Activated CD4-positive, CD25-positive, alpha-beta regulatory T cell treated with anti-CD3 and anti-CD28 coated beads, Interleukin-2, amount 50 U/mL, for 24 hours (primary cell): ENCODE measurements around the gene NPEPL1.
A peak's percentile ranks its signal among the peaks of the same experiment; 100 is the strongest.
"Not testable (repeated sequence)": the region's sequence is repeated elsewhere in the genome, so short reads cannot be mapped to it uniquely, and the experiment has no call there.

Experiments used
- ATAC-seq, 2 donors: fragments of 150-1000 bp; cut with Tn5 transposase; one replicate each; pipeline ENCODE4 v1.10.0; 2021; ENCODE audit warnings: mild to moderate bottlenecking in 1 of 2, moderate library complexity in 1 of 2

Gene NPEPL1, protein sequence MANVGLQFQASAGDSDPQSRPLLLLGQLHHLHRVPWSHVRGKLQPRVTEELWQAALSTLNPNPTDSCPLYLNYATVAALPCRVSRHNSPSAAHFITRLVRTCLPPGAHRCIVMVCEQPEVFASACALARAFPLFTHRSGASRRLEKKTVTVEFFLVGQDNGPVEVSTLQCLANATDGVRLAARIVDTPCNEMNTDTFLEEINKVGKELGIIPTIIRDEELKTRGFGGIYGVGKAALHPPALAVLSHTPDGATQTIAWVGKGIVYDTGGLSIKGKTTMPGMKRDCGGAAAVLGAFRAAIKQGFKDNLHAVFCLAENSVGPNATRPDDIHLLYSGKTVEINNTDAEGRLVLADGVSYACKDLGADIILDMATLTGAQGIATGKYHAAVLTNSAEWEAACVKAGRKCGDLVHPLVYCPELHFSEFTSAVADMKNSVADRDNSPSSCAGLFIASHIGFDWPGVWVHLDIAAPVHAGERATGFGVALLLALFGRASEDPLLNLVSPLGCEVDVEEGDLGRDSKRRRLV

DNA sequence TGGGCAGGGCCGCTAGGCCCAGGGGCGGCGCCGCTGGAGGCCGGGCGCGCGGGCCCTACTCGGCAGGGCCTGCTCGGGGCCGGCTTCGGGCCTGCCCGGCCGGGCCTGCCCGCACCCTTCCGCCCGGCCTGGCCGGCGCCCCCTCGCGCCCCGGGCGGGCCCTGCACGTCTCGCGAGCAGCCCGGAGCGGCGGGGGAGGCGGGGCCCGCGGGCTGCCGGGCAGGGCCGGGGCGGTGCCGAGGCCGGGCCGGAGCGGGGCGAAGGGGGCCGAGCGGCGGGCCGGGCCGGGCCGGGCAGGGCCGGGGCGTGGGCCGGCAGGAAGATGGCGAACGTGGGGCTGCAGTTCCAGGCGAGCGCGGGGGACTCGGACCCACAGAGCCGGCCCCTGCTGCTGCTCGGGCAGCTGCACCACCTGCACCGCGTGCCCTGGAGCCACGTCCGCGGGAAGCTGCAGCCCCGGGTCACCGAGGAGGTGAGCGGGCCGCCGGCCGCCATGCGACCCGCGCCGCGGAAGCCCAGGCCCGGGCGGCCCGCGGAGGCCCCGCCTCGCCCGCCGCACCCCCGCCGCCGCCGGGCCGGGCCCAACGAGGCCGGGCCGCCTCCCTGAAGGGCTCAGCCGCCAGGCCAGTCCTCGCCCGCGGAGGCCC is at the start of gene NPEPL1:
Gene NPEPL1 (plus strand): TSS at position 222 of the 647 bp plus-strand sequence. CDS start 101 bp downstream, at position 323.
- peak; percentile 96 for ATAC-seq

DNA sequence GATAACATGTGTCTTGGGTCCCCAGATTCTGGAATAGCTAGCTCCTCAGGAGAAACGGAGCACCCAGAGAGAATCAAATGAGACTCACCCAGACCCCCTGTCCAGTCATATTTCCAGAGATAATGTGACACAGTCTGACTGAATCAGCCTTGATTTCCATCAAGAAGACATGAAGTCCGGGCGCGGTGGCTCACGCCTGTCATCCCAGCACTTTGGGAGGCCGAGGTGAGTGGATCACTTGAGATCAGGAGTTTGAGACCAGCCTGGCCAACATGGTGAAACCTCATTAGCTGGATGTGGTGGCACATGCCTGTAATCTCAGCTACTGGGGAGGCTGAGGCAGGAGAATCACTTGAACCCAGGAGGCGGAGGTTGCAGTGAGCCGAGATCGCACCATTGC is 49.7 kb upstream of the NPEPL1 start:
- not testable (repeated sequence) for ATAC-seq

DNA sequence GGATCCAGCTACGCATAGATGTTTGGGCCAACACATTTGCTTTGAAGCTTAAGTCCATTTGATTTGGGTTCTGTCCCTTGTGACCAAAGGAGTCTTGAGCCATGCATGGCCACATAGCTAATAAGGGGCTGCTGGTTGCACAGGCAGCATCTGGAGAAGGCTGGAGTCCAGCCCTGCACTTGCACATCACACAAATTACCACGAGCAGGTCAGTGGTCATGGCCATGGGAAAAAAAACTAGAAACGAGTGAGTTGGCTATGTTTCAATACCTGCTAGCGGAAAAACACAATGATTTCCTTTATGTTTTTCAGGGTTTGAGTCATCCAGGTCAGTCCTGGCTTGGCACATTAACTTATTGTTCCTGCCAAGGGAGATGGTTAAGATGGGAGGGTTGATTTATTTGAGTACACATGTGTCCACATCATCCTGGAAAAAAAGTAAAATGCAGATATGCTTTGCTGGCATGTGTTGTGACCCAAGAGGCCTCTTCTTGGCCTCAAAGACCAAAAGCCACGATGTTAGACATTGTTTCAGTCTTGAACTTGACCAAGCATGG is 47.1 kb upstream of the NPEPL1 start:
- no peak for ATAC-seq

DNA sequence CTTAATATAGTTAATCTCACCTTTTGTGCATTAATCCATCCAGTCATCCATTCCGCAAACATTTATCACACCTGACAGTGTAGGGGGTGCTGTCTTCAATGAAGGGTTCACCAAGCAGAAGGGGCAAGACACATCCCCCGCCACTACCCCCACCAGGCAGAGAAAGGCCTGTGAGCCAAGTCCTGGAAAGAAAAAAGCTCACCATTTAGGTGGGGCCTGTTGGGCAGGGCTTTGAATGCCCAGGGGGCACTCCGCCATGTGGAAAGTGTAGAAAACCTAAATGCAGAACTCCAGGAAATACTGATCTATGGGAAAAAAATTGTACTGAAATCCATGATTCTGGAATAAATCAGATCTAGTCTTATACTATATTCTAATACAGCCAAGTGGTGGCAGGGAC is 46.3 kb upstream of the NPEPL1 start:
- no peak for ATAC-seq

DNA sequence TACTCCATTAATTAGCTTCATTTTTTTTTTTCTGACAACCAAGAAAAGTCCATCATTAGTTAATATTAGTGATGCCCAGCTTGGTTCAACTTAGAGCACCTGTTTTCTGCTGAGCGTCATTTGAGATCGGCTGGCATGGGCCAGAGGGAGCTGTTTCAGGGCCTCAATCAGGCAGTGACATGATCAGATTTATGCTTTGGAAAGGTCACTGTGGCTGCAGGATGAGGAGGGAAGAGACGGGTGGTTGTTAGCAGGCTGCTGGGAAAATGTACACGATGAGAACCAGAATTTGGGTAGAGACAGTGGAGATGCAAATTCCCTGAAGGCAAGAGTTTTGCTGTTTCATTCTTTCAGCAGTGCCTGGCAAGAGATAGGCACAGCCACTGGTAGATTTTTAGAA is 45.9 kb upstream of the NPEPL1 start:
- no peak for ATAC-seq

DNA sequence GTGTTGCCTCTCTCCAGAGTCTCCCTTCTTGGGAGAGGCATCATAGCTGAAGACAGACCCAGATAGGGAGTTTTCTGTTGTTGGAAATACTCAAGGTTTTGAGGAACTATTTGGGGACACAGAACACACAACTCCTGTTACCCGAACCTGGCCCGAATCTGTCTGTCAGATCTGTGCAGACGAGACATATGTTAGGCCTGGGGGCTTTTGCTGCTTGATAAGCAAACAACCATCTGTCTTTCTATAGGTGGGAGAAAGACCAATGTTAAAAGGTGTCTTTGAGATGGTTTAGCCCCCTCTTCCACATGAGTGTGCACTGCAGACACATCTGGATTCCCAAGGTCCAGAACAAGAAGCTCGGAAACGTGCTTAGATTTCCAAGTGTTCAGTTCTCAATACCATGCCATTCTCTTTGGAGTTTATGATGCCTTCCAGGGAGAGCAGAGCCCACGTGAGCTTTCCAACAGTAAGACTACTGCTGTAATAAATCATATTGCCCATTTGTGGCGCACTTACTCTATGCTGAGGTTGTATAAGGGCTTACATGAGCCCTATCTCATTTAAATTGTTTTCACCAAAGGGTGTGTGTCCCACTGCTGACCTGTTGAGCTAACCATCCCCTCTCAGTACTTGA is 45.3 kb upstream of the NPEPL1 start:
- ATAC-seq, result no peak

DNA sequence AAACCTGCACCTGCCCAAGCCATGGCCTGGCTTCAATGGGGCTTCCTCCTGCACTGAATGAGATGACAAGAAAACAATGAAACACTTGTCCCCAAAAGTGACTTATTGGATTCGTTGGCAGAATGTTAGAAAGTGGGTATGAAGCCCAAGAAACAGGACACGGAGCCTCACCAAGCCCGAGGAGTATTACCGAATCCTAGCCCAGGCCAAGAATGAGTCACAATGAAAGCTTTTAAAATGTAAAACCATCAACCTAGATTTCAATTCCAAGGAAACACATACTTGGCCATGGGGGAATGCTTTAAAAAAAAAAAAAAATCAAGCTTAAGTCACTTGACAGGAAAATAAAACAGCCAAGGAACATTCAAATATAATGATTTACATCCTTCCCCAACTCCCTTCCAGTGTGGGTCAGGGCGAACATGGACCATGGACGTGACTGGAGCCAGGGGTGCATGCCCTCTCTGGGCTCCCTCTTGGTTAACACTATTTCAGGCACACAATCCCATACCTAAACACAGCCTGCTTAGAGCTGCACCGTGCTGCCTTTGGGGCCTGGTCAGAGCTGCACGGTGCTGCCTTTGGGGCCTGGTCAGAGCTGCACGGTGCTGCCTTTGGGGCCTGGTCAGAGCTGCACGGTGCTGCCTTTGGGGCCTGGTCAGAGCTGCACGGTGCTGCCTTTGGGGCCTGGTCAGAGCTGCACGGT is 44.7 kb upstream of the NPEPL1 start:
- no peak for ATAC-seq

DNA sequence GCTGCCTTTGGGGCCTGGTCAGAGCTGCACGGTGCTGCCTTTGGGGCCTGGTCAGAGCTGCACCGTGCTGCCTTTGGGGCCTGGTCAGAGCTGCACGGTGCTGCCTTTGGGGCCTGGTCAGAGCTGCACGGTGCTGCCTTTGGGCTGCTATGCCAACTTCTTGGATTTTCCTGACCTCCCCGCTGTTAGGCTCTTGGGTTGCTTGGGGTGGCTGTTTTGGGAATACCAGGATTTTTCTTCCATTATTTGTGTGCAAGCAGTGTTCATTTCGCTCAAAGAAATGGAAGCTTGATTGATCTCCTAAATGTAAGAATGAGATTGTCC is 44.1 kb upstream of the NPEPL1 start:
- not testable (repeated sequence) for ATAC-seq

DNA sequence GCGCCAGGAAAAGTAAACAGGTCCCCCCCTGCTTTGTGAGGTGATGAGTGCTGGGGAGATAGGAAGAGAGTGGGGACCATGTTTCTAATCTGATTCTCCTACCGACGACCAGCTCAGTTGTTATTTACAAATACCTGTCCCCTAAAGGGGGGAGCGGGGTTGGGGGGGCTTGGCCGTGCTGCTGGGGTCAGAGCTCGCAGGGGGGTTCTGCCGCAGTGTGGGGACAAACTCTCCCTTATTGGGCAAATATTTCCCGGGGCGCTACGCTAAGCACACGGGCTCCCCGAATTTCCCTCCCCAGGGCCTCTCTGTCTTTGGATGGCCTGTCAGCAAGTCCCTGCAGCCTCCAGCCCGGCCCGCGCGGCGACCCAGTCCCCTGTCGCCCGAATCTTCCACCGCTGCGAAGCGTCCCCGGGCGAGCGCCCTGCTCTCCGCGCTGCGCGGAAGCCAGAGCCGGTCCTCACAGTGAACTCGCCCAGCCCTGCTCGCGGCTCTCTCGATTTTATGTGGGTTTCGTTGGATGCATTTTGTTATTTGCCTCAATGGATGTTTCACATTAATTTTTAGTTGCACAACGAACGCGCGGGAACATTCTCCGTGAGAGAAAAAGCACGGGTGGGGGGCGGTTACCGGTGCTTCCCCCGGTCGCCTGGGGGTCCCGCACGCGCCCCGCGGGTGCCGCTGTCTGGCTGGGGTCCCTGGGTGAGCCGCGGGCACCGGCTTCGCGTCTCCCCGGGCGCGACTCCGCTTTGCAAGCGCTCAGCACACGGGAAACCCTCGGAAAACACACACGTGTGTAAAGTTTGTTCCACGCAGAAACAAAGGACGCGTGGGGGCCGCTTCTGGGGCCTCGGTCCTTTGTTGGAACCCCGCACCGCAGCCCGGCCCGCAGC is 43.1 kb upstream of the NPEPL1 start:
- ATAC-seq, result no peak

DNA sequence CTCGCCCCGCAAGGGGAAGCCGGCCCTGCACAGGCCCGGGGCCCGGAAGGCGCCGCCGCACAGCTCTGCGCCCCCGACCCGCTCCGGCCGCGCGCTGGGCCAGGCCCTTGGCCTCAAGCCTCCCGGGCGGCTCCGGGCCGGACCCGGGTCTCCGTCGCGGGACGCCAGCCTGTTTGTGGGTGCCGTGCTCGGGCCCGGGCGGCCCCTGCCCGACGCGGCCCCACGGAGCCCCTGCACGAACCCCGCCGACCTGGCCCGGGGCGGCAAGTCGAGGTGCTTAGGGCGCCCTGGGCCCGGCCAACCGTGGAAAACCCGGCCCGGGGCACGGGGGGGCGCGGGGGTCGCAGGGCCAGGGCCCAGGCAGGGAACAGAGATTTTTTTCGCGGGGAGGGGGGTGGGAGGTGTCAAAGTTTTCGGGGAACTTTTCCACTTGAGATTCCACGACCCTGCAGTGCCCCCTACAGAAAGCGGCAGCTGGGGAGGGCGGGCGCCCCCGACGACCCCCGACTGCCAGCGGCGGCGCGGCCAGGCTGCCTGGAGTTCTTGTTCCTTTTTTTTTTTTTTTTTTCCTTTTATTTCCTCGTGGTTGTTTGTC is 42.3 kb upstream of the NPEPL1 start:
- ATAC-seq, result peak; percentile 9 to 14

DNA sequence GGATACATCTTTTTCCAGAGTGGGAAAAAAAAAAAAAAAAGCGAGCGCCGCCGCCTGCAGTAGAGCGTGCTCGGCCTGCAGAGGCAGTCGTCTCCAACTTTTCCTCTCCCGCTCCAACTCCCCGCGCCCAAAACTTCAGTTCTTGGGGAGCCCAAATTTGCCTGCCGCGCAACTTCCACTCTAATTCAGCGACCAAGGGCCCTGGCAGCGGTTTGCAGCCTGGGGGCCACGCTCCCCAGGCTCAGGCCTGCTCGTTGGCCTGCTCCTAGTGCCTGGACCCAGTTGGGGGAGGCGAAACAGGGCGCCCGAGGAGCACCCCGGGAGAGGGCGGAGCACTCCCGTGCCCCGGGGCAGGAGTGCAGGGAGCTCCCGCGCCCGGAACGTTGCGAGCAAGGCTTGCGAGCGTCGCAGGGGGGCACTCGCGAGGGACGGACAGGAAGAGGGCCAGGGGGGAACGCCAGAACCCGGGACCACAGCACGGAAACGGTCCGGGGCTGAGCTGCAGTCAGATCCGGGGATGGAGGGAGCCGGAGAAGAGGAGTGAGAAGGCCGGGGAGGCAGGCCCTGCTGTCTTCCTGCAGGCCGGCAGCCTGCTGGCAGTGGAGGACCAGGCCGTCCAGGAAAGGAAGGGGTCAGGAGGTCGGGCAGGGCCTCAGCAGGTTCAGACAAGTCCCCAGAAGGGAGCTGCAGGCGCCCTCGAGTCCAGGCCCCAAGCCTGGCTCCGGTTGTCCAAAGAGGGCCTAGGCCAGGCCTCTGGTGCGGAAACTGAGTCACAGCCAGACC is 41.6 kb upstream of the NPEPL1 start, which contains the start of gene STX16:
Gene STX16 (plus strand): TSS at position 508 of the 783 bp plus-strand sequence. CDS start 724 bp downstream, outside the sequence.
- ATAC-seq, result peak; percentile 83 to 84

DNA sequence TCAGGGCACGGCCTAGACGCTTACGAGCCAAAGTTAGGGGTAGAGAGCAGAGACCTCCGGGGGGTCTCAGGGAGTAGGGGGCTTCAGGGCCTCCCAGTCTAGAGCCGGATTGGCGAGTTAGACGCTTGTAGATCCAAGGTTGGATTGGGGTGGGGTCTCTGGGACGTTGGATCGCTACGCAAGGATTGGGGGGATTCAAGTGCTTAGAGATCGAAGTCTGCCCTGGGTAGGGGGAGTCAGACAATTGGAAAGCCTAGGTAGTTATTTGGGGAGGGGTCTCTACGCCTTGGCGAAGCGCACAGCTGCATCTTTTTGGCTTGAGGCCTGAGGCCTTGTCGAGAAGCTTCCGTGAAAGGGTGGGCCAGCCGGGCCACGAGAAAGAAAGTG is 41.0 kb upstream of the NPEPL1 start:
- no peak for ATAC-seq

DNA sequence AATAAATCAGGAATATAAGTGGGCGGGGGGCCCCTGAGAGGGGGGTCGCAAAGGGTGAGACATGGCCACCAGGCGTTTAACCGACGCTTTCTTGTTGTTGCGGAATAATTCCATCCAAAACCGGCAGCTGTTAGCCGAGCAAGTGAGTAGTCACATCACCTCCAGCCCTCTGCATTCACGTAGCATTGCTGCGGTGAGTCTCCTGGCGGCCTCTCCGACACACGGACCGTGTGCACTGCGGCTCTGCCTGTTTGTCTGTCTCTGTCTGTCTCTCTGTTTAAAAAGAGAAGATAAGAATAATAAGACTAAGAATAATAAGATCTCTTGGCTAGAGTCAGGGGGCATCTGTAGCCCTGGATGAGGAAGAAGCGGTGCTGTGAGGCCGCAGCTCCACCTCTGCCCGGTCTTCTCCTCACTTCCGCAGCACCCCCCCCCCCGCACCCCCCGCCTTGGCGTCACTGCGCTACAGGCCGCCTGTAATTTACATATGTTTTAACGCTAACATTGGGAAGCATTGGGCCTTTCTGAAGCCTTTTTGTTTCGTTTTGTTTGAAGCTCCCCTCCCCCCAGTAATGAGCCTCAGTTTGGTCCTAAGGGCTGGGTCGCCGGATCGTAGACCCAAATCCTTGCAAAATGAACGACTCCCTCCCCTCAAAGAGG is 40.5 kb upstream of the NPEPL1 start:
- ATAC-seq, result peak; percentile 46 to 49

DNA sequence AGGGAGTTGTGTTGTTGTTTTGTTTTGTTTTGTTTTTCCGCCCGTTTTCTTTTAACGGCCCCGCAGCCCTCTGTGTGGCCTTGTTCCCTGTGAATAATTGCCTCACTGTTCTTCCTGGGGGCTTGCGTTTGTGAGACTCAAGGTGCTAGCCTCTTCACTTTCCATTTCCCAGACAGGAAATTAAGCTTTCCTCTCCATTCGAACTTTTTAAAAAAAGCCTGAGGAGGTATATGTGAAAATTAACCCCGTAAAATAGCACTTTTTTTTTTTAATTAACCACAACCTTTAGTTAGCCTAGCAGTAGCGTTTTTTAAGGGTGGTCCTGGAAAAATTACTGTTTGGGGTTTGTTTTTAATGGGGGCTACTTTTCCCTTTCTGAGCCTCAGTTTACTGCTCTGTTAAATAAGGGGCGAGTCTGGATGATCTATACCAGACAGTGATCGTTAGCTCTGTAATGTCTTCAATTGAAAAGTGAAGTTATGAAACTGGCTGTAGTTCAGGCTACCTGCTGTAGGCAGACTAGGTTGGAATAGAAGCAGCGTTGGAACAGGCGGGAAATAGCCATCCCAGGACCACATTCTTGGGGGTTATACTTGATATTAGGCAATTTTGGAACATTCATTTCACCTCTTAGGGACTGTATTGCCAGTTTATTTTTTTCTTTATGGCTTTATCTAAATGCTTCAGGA is 39.9 kb upstream of the NPEPL1 start:
- no peak for ATAC-seq

DNA sequence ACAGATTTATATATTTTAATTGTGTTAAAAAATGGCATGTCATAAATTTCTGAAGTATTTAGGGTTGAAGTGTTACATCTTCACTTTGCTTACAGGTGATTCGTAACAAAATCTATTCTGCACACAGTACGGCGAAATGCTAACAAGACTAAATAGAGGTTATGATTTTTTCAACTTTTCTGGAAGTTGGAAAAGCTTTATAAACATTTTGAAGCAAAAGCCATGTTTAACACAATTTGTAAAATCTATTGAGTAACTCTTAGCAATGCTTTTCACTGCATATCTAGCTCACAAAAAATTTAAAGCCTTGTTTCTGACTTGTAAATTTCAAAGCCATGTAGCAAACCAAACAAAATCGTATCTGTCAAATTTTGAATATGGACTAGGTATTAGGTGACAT is 38.3 kb upstream of the NPEPL1 start:
- no peak for ATAC-seq

DNA sequence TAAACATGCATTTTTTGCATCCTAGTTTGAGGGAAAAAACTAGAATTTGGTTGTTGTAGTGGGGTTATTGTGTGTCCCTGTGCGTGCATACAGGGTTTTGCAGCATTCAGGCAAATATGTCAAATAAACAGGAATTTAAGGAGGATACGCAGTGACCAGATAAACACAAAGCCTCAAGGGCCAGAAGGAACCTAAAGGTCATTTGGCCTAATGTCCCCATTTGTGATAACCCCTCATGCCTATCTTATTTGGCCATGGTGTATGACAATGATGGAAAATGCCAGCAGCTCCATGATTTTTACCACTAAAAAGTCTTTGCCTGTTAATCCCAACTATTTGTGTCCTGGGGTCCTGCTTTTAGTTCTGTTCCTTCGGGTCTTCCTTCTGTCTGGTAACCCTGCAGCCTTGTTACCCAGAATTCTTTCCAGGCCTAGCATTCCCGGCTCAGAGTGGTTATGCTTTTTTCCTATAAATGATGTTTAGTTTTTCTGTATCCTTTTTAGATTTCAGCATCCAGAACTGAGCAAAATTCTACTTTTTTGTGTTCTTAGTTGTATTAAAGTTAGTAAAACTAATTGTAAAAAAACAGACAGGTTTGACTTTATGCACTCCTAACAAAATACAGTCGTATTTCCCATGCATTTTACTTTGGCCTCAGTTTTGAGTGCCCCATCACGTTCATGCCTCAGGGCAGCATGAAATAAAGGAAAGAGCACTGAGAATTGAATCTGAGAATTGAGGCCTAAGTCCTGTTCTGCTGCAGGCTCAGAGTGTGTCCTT is 37.1 kb upstream of the NPEPL1 start:
- no peak for ATAC-seq

DNA sequence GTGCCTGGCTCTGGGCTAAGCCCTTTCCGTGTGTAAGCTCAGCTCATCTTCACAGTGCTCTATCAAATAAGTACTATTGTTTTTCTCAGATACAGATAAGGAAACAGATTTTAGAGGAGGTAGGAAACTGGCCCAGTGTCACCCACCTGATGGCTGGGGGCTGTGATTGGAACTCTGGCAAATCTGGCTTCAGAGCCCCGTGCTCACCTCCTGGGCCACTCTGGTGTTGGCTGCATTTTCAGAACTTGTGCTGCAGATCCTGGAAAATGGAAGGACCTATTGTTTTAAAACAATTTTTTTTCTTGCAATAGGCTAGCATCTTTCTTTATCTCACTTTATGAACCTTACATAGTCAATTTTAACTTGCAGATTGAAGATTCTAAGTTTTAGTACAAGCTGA is 35.8 kb upstream of the NPEPL1 start:
- no peak for ATAC-seq

DNA sequence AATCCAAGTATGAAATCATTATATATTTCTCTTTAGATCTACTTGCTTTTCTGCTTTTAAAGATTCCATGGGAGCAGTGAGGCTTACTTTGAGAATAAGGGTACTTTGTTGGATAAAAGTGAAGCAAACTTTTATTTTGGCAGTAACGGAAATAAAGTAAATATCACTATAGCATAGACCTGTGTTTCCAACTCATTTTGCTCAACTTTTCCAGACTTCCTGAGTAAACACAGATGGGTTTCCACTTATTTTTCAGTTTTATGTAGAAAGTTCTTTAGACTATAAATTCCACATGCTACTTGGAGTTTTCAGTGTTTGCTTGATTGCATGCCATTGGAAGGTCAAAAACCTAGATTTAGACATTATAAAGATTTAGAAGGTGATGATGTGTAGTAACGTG is 35.3 kb upstream of the NPEPL1 start:
- ATAC-seq, result no peak
